IPS-15b (cell line): ENCODE results near the gene CTTN.

ENCODE experiments used
- H3K27me3 ChIP-seq: one replicate; pipeline ENCODE4 v1.6.1; 2013; ENCODE audit warnings: low read length; ENCODE audit not compliant: control insufficient read depth, insufficient read depth
- H3K36me3 ChIP-seq: one replicate; pipeline ENCODE4 v1.6.1; 2013; ENCODE audit warnings: low read length; ENCODE audit not compliant: control insufficient read depth, insufficient read depth
- H3K4me1 ChIP-seq: one replicate; pipeline ENCODE4 v1.6.1; 2013; ENCODE audit warnings: mild to moderate bottlenecking, low read length; ENCODE audit not compliant: control insufficient read depth, insufficient read depth
- H3K4me3 ChIP-seq: one replicate; pipeline ENCODE4 v1.5.1; 2013; ENCODE audit warnings: low read depth, low read length
- H3K9ac ChIP-seq: one replicate; pipeline ENCODE4 v1.6.1; 2013; ENCODE audit warnings: low read depth, mild to moderate bottlenecking, low read length
- H3K9me3 ChIP-seq: one replicate; pipeline ENCODE4 v1.6.1; 2013; ENCODE audit warnings: mild to moderate bottlenecking, low read length; ENCODE audit not compliant: control insufficient read depth, insufficient read depth

CTTN gene

DNA sequence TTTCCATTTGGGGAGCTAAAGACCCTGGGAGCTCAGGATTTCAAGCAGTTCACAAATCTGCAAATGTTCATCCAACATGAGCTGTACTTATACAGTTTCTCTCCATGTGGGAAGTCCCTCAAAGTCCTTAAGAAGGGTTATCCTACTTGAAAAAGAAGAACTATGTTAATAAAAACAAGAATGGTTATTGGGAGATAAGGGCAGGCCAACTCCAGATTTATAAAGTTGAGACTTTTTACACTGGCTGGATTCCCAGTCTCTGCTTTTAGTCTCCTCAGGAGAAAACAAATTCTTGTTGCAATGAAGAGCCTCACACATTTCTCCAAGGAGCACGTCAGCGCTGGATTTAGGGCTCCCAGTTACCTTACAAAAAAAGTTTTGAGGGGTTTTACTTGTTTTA is 34.2 kb upstream of the CTTN start:
- H3K27me3 ChIP-seq, result no peaks in the 10 kb centered on the region
- peaks cover 45% of the 10 kb centered on the region for H3K36me3 ChIP-seq
- no peaks in the 10 kb centered on the region for H3K4me1 ChIP-seq
- H3K9ac ChIP-seq, result no peak overlapping the region
- H3K9me3 ChIP-seq, result no peaks in the 10 kb centered on the region
- H3K4me3 ChIP-seq, result no peak overlapping the region

DNA sequence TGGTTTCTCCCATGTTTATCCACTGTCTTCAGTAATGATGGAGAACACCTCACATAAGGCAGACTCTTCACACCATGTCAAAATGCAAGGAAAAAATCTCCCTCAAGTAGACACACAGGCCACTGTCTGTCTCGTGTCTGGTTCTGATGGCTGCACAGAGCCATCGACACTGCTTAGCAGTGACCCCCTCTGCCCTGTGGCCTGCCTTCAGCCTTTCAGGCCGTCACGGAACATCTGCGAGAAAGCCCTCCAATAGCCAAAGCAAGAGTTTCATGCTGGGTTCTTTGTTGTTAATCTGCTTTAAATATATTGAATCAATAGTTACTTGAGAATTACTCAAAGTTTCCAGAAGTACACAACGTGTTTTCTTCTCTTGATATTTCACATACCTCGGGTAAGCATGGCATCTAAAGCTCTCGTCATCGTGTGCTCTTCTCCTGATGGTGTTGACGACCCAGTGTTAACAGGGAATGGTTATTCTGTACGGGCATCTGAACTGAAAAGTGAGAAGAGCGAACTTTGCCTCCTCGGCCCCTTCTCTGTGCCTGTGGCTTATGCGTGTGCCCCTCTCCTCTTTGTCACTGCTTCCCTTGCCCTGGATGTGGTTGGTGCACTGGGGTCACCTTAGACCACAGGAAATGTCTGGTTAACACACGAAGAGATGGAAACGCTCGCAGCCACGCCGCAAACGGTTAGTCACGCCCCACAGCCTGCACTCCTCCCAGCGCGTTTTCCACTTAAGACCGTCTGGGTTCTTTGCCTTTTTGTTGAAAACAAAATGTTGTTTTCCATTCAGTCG is 33.4 kb upstream of the CTTN start:
- H3K9ac ChIP-seq, result no peak overlapping the region
- no peaks in the 10 kb centered on the region for H3K9me3 ChIP-seq
- no peak overlapping the region for H3K4me3 ChIP-seq
- no peaks in the 10 kb centered on the region for H3K4me1 ChIP-seq
- no peaks in the 10 kb centered on the region for H3K27me3 ChIP-seq
- H3K36me3 ChIP-seq, result peaks cover 39% of the 10 kb centered on the region

DNA sequence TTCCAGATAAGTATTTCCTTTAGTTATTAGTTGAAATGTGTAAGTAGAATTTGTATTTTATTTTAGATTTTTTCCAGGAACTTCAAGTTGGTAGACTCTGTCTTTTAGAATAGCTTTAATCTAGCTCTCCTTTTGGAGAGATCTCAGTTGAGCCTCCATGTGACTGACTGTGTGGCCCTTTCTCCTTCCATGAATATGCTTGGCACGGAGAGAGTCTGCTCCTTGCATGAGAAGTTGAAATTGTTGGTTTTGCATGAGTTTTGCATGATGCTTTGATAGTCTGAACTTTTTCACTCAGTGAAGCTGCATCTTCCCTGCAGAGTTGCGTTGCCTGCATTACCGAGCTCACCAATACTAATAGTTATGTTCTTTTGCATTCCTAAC is 32.8 kb upstream of the CTTN start:
- Histone ChIP-seq H3K4me3 (no peak overlapping the region), H3K9me3 (no peaks in the 10 kb centered on the region), H3K36me3 (peaks cover 37% of the 10 kb centered on the region), H3K27me3 (no peaks in the 10 kb centered on the region), H3K9ac (no peak overlapping the region), H3K4me1 (no peaks in the 10 kb centered on the region)

DNA sequence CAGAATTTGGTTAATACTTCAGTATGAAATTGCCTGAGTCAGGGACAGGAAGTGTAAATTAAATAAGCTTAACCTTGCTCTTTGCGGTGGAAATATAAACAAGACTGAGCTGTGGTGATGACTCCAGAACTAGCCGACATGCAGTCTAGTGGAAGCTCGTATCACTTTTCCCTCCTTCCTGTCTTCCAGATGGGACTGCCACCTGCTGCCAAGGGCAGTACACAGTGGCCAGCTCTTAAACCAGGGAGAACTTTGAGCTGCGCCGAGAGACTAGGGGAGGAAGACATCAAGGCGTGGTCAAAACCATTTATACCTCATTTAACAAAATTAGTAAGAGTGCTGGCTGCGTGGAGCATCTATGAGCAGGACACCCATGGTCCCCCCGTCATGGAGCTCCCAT is 31.3 kb upstream of the CTTN start:
- Histone ChIP-seq H3K9ac (no peak overlapping the region), H3K36me3 (peaks cover 28% of the 10 kb centered on the region), H3K9me3 (no peaks in the 10 kb centered on the region)

DNA sequence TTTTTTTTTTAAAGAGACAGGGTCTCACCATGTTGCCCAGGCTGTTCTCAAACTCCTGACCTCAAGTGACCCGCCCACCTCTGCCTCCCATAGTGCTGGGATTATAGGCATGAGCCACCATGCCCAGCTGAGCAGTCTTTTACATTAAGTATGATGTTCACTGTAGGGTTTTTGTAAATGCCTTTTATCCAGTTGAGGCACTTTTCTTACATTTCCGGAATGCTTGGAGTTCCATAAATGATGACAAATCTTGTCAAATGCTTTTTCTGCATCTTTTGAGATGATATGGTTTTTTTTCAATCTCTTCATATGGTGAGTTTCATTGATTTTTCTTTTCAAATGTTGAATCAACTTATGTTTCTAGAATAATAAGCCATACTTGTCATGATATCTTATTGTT is 29.4 kb upstream of the CTTN start:
- no peaks in the 10 kb centered on the region for H3K4me1 ChIP-seq
- peaks cover 22% of the 10 kb centered on the region for H3K36me3 ChIP-seq
- no peak overlapping the region for H3K4me3 ChIP-seq
- H3K27me3 ChIP-seq, result no peaks in the 10 kb centered on the region
- H3K9ac ChIP-seq, result no peak overlapping the region
- H3K9me3 ChIP-seq, result no peaks in the 10 kb centered on the region

More for the DNA sequence above, 31.3 kb upstream of the CTTN start:
- no peaks in the 10 kb centered on the region for H3K27me3 ChIP-seq
- H3K4me1 ChIP-seq, result no peaks in the 10 kb centered on the region
- H3K4me3 ChIP-seq, result no peak overlapping the region

DNA sequence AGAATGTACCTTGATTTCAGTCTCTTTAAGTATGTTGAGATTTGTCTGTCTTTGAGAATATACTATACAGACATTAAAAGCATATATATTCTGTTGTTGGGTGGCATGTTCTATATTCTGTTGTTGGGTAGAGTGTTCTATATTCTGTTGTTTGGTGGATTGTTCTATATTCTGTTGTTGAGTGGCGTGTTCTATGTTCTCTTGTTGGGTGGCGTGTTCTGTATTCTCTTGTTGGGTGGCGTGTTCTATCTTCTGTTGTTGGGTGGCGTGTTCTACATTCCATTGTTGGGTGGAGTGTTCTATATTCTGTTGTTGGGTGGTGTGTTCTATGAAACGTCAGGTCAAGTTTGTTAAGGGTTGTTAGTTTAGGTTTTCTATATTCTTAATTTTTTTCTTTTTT is 27.1 kb upstream of the CTTN start:
- no peak overlapping the region for H3K4me3 ChIP-seq
- H3K9ac ChIP-seq, result no peak overlapping the region
- H3K36me3 ChIP-seq, result peaks cover 13% of the 10 kb centered on the region
- H3K4me1 ChIP-seq, result no peaks in the 10 kb centered on the region
- no peaks in the 10 kb centered on the region for H3K9me3 ChIP-seq
- H3K27me3 ChIP-seq, result no peaks in the 10 kb centered on the region

DNA sequence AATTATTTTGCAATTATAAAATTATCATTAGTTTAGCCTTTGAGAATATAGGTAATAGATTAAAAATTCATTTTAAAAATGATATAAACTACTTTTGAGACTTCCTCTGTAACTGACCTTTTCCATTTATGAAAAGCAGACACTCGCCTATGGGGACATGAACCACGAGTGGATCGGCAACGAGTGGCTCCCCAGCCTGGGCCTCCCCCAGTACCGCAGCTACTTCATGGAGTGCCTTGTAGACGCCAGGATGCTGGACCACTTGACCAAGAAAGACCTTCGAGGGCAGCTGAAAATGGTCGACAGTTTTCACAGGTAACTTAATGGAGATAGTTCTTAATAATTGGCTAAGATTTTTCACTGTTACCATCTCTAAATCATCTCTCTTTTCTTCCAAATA is 26.3 kb upstream of the CTTN start:
- Histone ChIP-seq H3K9ac (no peak overlapping the region), H3K9me3 (no peaks in the 10 kb centered on the region), H3K4me3 (no peak overlapping the region), H3K27me3 (no peaks in the 10 kb centered on the region), H3K36me3 (peaks cover 9% of the 10 kb centered on the region), H3K4me1 (no peaks in the 10 kb centered on the region)

DNA sequence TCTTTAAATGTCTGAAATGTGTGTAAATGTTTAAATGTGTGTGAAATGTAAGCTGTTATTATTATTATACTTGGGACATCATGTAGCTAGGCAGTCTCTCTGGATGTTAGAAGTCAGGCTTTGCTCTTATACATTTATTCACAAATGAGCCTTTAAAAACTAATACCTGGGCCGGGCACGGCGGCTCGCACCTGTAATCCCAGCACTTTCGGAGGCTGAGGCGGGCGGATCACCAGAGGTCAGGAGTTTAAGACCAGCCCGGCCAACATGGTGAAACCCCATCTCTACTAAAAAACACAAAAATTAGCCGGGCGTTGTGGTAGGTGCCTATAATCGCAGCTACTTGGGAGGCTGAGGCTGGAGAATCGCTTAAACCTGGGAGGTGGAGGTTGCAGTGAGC is 21.7 kb upstream of the CTTN start:
- H3K36me3 ChIP-seq, result peaks cover 16% of the 10 kb centered on the region
- no peak overlapping the region for H3K4me3 ChIP-seq
- no peaks in the 10 kb centered on the region for H3K9me3 ChIP-seq
- H3K27me3 ChIP-seq, result no peaks in the 10 kb centered on the region
- H3K4me1 ChIP-seq, result no peaks in the 10 kb centered on the region
- no peak overlapping the region for H3K9ac ChIP-seq

DNA sequence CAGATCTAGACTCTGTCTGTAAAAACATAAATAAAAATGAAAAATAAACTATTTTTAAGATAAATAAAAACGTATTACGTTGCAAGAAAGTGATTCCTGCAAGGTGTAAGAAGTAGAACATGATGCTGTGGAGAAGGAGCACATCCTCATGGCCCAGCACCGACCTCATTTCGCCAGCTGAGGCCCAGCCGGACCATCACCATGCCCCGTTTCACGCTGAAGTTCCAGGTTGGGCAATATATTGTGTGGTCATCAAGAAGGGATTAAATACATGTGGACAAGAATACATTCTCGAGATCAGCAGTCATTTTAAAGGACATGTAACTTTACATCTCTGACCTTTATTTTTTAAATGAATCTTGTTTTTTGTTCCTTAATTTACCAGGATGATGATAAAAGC is 20.7 kb upstream of the CTTN start:
- H3K36me3 ChIP-seq, result peaks cover 16% of the 10 kb centered on the region

DNA sequence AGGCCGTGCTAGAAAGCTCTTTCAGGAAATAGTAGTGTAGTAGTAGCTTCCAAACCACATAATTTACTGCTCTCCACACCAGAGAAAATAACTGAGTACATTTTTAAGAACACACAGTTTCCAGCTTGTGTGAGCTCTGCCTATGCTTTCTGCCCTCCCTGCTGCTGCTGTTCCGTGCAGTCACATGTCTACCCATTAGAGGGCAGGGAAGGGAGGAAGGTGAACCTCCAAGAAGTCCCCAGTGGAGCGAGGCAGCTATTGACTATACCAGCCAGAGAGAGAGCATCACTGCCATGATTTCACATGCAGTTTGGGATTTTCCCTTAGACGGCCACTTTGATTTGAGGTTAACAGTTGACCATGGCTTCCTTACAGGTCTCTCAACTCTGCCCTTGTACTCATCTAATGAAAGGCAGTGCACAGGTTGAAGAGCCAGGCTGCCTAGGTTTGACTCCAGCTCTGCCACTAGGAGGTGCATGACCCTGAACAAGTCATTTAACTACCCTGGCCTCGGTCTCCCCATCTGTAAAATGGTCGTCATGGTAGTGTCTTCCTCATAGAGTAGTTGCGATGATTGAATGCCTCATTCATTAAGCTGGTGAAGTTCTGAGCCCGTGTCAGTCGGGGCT is 19.7 kb upstream of the CTTN start:
- H3K4me1 ChIP-seq, result peaks cover 3% of the 10 kb centered on the region
- H3K4me3 ChIP-seq, result no peak overlapping the region
- H3K27me3 ChIP-seq, result no peaks in the 10 kb centered on the region
- H3K36me3 ChIP-seq, result peaks cover 12% of the 10 kb centered on the region
- H3K9ac ChIP-seq, result no peak overlapping the region
- H3K9me3 ChIP-seq, result no peaks in the 10 kb centered on the region

More for the DNA sequence above, 20.7 kb upstream of the CTTN start:
- Histone ChIP-seq H3K9ac (no peak overlapping the region), H3K4me3 (no peak overlapping the region), H3K27me3 (no peaks in the 10 kb centered on the region), H3K9me3 (no peaks in the 10 kb centered on the region), H3K4me1 (peaks cover 3% of the 10 kb centered on the region)

DNA sequence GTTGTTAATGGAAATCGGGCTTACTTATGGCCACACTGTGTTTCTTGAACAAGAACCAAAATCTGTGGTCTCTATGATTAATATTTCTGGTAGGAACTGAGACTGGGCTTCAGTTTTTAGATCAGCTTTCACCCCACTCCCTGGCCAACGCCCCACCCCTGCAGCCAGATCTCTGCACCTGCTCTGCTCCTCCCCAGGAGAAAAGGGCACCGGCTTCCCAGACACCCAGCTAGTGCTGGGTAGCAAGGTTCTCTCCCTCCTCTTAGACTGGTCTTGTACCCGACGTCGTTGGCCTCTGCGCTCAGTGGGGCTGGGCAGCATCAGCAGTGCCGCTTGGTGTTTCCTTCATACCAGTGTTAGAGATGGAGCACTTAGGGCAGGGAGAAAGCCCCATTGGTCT is 17.0 kb upstream of the CTTN start:
- peaks cover 18% of the 10 kb centered on the region for H3K36me3 ChIP-seq
- no peak overlapping the region for H3K4me3 ChIP-seq
- H3K9ac ChIP-seq, result no peak overlapping the region
- no peaks in the 10 kb centered on the region for H3K9me3 ChIP-seq
- no peaks in the 10 kb centered on the region for H3K27me3 ChIP-seq
- H3K4me1 ChIP-seq, result peaks cover 3% of the 10 kb centered on the region
